IPS DF 6.9 (cell line): ENCODE results near the gene C2CD5.
"Not testable (repeated sequence)": the region's sequence is repeated elsewhere in the genome, so short reads cannot be mapped to it uniquely, and the experiment has no call there.

Experiments used
- DNase-seq: peaks from one replicate; pipeline ENCODE4 v3.0.0-alpha.2; 2013; ENCODE audit warnings: low read depth, low spot score
- H3K27ac ChIP-seq: one replicate; pipeline ENCODE4 v1.5.1; 2013; ENCODE audit warnings: low read length, control low read depth
- H3K27me3 ChIP-seq: 2 replicates; pipeline ENCODE4 v1.6.1; 2013; ENCODE audit warnings: mild to moderate bottlenecking, low read length; ENCODE audit not compliant: control insufficient read depth, insufficient read depth
- H3K36me3 ChIP-seq: 2 replicates; pipeline ENCODE4 v1.6.1; 2013; ENCODE audit warnings: low read length; ENCODE audit not compliant: control insufficient read depth, insufficient read depth
- H3K4me1 ChIP-seq: 2 replicates; pipeline ENCODE4 v1.6.1; 2013; ENCODE audit warnings: low read length; ENCODE audit not compliant: control insufficient read depth, insufficient read depth
- H3K4me3 ChIP-seq: 2 replicates; pipeline ENCODE4 v1.5.1; 2013; ENCODE audit warnings: mild to moderate bottlenecking, low read length
- H3K9me3 ChIP-seq: 2 replicates; pipeline ENCODE4 v1.6.1; 2013; ENCODE audit warnings: low read length, inconsistent platforms; ENCODE audit not compliant: control insufficient read depth, insufficient read depth
- WGBS: extraction: QIAGEN DNeasy Blood & Tissue Kit; methylation state at CpG from one replicate; pipeline ENCODE4 v1.1.7; 2013; ENCODE audit warnings: mixed read lengths, missing lambda C conversion rate; ENCODE audit not compliant: insufficient read length, insufficient coverage; 5-methylcytosine and 5-hydroxymethylcytosine counted together

C2CD5 gene

DNA sequence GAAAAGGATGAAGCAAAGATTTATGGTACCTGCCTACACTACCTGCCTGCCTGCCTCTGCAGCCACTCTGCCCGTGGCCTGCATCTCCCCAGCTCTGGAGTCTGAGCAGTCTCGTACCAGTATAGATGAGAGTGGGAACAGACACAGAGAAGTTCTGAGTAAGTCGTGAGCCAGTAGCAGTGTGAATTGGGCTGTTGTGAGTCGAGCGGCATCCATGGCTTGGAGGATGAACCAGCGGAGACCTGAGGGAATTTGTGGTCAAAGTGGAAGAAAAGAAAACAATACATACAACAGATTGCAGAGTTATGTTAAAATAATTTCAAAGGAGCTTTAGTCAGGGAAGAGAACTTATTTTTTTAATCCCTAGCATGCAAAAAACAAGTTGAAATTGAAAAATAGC is 25.3 kb downstream of the C2CD5 start:
- WGBS: no CpG with 5 or more reads among the region's 6 CpGs
- Histone ChIP-seq H3K4me1 (no peaks in the 10 kb centered on the region), H3K36me3 (peaks cover 6% of the 10 kb centered on the region; the same call in 1 of the 2 replicates), H3K4me3 (no peak overlapping the region), H3K9me3 (no peaks in the 10 kb centered on the region), H3K27me3 (no peaks in the 10 kb centered on the region), H3K27ac (no peak overlapping the region)
- DNase-seq: no peak

DNA sequence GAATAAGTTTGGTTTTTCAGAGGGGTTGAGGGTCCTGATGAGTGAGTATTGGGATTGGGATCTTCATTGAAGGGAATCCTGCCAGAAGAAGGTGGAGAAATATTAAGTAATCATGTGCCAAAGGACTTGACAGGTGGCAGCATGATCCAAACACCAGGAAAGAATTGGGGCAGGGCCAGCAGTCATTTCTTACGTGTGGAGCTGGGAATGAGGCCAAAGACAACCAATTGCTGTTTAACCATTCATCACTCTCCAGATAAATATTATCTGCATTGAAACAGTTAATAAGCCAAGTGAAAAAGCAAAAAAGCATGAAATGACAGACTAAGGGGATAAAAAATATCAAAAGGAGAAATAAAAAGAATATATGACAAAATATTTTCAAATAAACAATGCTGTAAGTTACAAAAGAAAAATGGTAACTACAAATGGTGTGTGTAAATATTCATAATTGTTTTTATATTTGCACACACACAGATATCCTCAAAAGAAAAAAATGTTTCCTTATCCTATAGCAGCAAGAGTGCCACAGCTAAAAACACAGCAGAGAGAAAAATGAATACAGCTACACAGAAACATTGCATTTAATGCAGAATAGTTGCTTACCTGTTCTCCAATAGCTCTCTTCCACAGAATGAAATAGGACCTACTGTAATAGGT is 26.2 kb downstream of the C2CD5 start:
- Histone ChIP-seq H3K4me3 (no peak overlapping the region), H3K9me3 (no peaks in the 10 kb centered on the region), H3K27ac (no peak overlapping the region), H3K27me3 (no peaks in the 10 kb centered on the region), H3K4me1 (no peaks in the 10 kb centered on the region), H3K36me3 (peaks cover 6% of the 10 kb centered on the region; the same call in 1 of the 2 replicates)
- WGBS: no CpG with 5 or more reads among the region's 1 CpG
- DNase-seq: no peak

DNA sequence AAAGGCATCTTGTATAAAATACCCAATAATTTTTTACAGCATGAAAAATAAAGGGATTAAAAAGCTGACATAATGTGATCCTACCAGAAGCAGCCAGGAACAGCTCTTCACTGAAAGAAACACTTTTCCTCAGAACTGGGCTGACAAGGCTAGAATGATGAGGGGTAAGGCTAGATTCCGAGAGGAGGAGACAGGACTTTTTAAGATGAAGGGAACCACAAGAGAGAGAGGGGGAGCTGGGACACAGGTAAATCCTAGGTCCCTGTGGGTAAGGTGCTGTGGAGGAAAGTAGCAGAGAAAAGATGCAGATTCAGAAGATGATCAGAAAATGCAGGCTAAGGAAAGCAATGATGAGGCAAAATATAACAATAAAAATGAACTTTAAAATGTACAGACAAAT is 29.5 kb downstream of the C2CD5 start:
- H3K36me3 ChIP-seq: peaks cover 4% of the 10 kb centered on the region; the same call in 1 of the 2 replicates
- no peak overlapping the region for H3K4me3 ChIP-seq
- no peak overlapping the region for H3K27ac ChIP-seq
- WGBS: no CpG with 5 or more reads among the region's 1 CpG
- H3K4me1 ChIP-seq: no peaks in the 10 kb centered on the region
- H3K9me3 ChIP-seq: no peaks in the 10 kb centered on the region
- DNase-seq: no peak
- H3K27me3 ChIP-seq: no peaks in the 10 kb centered on the region

DNA sequence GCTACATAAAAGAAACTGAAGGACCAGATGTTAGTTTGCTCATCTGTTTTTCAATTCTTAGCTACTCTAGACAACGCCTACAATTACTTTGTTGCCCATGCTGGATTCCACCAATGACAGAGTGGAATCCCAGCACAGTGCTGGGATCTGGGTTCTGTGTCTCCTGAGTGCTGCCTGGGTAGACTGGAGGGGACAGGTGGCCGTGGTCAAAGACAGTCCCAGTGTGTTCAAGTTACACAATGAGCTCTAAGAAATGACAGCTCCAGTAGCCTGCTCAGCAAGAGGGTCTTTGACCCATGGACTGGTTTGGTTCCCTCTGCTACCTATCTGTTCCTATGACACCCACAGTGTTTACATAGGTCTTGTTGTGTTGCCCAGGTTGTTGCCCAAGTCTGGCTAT is 38.5 kb downstream of the C2CD5 start:
- no CpG with 5 or more reads among the region's 2 CpGs for WGBS
- Histone ChIP-seq H3K4me3 (no peak overlapping the region), H3K4me1 (no peaks in the 10 kb centered on the region), H3K27me3 (no peaks in the 10 kb centered on the region), H3K27ac (no peak overlapping the region), H3K9me3 (no peaks in the 10 kb centered on the region), H3K36me3 (no peaks in the 10 kb centered on the region)
- DNase-seq: no peak

DNA sequence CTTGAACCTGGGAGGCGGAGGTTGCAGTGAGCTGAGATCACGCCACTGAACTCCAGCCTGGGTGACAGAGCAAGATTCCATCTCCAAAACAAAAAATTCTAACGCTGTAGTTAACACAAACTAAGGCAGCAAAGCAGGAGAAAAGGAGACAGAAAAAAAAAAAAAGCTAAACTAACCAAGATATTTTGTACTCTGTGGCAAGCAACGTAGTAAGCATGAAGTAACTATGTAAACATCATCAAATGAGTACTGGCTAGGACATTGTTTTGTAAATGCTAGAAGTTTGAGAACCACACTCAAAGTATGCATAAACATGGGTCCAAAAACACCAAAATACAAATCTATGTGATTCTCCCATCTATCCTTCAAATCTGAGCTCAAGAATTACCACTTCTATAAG is 44.2 kb downstream of the C2CD5 start:
- no peak overlapping the region for H3K27ac ChIP-seq
- WGBS: no CpG with 5 or more reads among the region's 4 CpGs

DNA sequence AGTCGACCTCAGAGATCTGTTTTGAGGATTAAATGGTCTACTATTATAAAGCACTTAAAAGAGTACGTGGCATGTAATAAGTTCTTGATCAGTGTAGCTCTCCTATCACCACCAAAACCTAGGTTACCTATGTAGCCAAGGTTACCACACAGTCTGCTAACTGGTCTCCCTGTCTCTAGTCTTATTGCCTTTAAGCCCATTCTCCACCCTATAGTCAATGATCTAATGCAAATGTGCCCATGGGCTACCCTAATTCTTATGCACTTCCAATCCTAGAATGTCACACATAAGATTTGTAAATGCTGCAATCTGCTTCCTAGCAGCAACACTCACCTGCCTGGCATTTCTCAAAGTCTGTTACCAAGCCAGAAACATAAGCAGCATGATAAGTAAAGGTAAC is 44.9 kb downstream of the C2CD5 start:
- no peaks in the 10 kb centered on the region for H3K27me3 ChIP-seq
- no peak for DNase-seq
- H3K4me3 ChIP-seq: no peak overlapping the region
- H3K36me3 ChIP-seq: no peaks in the 10 kb centered on the region
- H3K27ac ChIP-seq: no peak overlapping the region
- H3K9me3 ChIP-seq: no peaks in the 10 kb centered on the region
- no CpG with 5 or more reads among the region's 2 CpGs for WGBS
- H3K4me1 ChIP-seq: no peaks in the 10 kb centered on the region

More for the DNA sequence above, 44.2 kb downstream of the C2CD5 start:
- no peaks in the 10 kb centered on the region for H3K9me3 ChIP-seq
- H3K4me3 ChIP-seq: no peak overlapping the region
- no peak for DNase-seq
- no peaks in the 10 kb centered on the region for H3K4me1 ChIP-seq
- H3K36me3 ChIP-seq: no peaks in the 10 kb centered on the region
- H3K27me3 ChIP-seq: no peaks in the 10 kb centered on the region

DNA sequence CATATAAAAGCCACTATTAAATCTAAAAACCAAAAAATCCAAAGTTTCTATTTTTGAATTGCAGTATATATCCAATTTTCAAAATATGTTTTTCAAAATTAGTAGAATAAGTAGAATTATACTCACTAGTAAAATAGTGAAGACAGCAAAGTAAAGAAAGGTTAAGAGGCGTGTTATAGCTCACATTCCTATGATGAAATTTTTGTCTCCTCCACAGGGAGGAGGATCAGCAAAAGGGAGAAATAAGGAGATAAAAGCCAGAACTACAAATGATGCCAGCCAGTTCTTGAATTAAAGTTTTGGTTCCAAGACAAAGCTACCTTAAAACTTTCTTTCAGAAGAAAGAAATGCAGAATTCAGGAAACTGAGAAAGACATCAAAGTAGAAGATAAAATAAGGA is 50.0 kb downstream of the C2CD5 start:
- Histone ChIP-seq H3K36me3 (no peaks in the 10 kb centered on the region), H3K4me1 (no peaks in the 10 kb centered on the region), H3K4me3 (no peak overlapping the region), H3K9me3 (no peaks in the 10 kb centered on the region), H3K27me3 (no peaks in the 10 kb centered on the region), H3K27ac (no peak overlapping the region)
- no peak for DNase-seq
- no CpG with 5 or more reads among the region's 1 CpG for WGBS

DNA sequence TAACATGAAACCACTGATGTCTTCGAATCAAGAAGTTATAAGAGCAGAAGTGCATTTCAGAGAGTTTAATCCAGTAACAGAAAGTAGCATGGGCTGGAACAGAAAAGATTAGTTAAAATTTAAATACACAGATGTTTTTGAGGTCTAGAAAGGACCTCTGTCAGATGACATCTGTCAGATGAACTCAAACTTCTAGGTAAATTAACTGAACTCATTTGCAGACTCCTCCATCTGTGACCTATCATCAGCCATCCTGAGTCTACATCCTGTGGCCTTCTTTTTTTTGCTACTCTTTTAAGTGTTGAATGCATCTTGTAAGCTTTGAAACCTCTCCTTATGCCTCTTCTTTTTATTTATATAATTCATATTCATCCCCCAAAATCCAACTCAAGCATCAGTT is 53.3 kb downstream of the C2CD5 start:
- H3K4me1 ChIP-seq: no peaks in the 10 kb centered on the region
- H3K36me3 ChIP-seq: no peaks in the 10 kb centered on the region
- H3K4me3 ChIP-seq: no peak overlapping the region
- no peak for DNase-seq
- no CpG with 5 or more reads among the region's 1 CpG for WGBS
- no peak overlapping the region for H3K27ac ChIP-seq
- no peaks in the 10 kb centered on the region for H3K27me3 ChIP-seq
- no peaks in the 10 kb centered on the region for H3K9me3 ChIP-seq

DNA sequence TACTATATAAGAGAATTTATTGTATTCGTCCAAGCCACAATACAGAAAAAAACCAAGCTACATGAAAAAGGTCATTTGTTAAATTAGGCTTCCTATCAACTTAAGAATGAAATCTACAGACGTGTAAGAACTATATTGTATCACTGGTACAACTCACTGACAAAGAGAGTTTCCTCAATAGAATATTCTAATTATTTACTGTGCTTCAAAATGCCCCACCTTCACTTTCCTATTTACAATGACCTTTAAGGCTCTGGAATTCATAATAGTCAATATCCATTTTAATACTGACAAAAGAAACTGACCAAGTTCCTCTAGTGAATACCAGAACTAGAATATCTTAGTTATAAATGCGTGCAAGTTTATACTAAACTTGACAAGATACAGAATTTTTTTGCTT is 55.9 kb downstream of the C2CD5 start:
- no CpG with 5 or more reads among the region's 3 CpGs for WGBS

DNA sequence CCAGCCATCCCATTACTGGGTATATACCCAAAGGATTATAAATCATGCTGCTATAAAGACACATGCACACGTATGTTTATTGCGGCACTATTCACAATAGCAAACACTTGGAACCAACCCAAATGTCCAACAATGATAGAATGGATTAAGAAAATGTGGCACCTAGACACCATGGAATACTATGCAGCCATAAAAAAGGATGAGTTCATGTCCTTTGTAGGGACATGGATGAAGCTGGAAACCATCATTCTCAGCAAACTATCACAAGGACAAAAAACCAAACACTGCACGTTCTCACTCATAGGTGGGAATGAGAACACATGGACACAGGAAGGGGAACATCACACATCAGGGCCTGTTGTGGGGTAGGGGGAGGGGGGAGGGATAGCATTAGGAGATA is 56.7 kb downstream of the C2CD5 start:
- H3K4me3 ChIP-seq, H3K4me1 ChIP-seq, DNase-seq, H3K9me3 ChIP-seq, H3K27me3 ChIP-seq, H3K27ac ChIP-seq, H3K36me3 ChIP-seq: not testable (repeated sequence)
- WGBS: no CpG with 5 or more reads among the region's 3 CpGs

More for the DNA sequence above, 55.9 kb downstream of the C2CD5 start:
- H3K4me3 ChIP-seq: no peak overlapping the region
- DNase-seq: no peak
- H3K9me3 ChIP-seq: no peaks in the 10 kb centered on the region
- no peaks in the 10 kb centered on the region for H3K4me1 ChIP-seq
- H3K27me3 ChIP-seq: no peaks in the 10 kb centered on the region
- no peaks in the 10 kb centered on the region; the same call in 1 of the 2 replicates for H3K36me3 ChIP-seq
- no peak overlapping the region for H3K27ac ChIP-seq

DNA sequence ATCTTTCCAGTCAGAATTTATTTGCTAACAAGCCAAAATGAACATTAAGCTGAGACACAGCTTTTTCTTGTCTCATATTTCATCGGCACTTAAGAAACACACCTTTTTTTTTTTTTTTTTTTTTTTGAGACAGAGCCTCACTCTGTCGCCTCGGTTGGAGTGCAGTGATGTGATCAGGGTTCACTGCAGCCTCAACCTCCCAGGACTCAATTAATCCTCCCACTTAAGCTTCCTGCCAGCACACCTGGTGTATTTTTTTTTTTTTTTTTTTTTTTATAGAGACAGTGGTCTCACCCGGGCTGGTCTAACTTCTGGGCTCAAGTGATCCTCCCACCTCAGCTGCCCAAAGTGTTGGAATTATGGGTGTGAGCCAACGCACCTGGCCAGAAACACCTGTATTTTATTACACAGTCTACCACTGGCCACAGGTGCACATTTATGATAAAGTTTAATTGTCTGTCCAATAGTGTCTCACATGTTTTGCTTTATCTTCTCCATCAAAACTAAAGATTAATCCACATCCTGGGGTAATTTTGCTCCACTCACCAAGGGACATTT is 62.7 kb downstream of the C2CD5 start:
- Histone ChIP-seq H3K27me3 (no peaks in the 10 kb centered on the region), H3K27ac (no peak overlapping the region), H3K4me3 (no peak overlapping the region), H3K36me3 (no peaks in the 10 kb centered on the region; the same call in 1 of the 2 replicates), H3K4me1 (no peaks in the 10 kb centered on the region), H3K9me3 (no peaks in the 10 kb centered on the region)
- no peak for DNase-seq
- WGBS: no CpG with 5 or more reads among the region's 5 CpGs
